PC-3 (cell line): ENCODE data around the gene MIB1. TPM values are rescaled to one million over a fixed set of nuclear protein-coding genes. Genes with fewer than 3 reads are reported as not detected.

ENCODE experiments used
- ATAC-seq: fragments of 200-7000 bp; cut with Tn5 transposase; 2 replicates; pipeline ENCODE4 v1.9.1; 2020; ENCODE audit warnings: mild to moderate bottlenecking, moderate library complexity
- BruUV-seq: library from RNA; stranded (reverse); fragments of 400-500 nt; replicated peaks from 2 replicates; lab custom pipeline; 2021; lab: Mats Ljungman, UMichigan
- CTCF ChIA-PET: fragments of 300-600 bp; sonication (Branson Sonifier 250); formaldehyde crosslinking; loops from one replicate; lab custom pipeline; 2022; ENCODE audit warnings: antibody characterized with exemption; lab: Charles Lee
- POLR2A ChIA-PET: fragments of 300-600 bp; sonication (Branson Sonifier 250); formaldehyde crosslinking; loops from one replicate; lab custom pipeline; 2022; ENCODE audit warnings: antibody characterized with exemption; ENCODE audit not compliant: unreplicated experiment; lab: Charles Lee
- DNase-seq: peaks from one replicate; pipeline ENCODE4 v3.0.0-alpha.2; 2015
- H2AFZ ChIP-seq: fragments of 300-600 bp; sonication (generic); 2 replicates; pipeline ENCODE4 v1.6.0; 2016; ENCODE audit warnings: antibody characterized with exemption, low read length
- H3F3A ChIP-seq: fragments of 300-600 bp; sonication (generic); one replicate; pipeline ENCODE4 v1.6.0; 2017; ENCODE audit warnings: antibody characterized with exemption, low read length, control low read depth, mild to moderate bottlenecking; ENCODE audit not compliant: unreplicated experiment
- H3K27ac ChIP-seq: fragments of 300-600 bp; sonication (generic); 2 replicates; pipeline ENCODE4 v1.5.1; 2016; ENCODE audit warnings: mild to moderate bottlenecking, low read length
- H3K27me3 ChIP-seq: fragments of 300-600 bp; sonication (generic); 2 replicates; pipeline ENCODE4 v1.6.1; 2016; ENCODE audit warnings: low read length, mixed read lengths
- H3K36me3 ChIP-seq: fragments of 300-600 bp; sonication (generic); 2 replicates; pipeline ENCODE4 v1.6.1; 2016; ENCODE audit warnings: low read depth, mixed run types, low read length, mixed read lengths
- H3K4me1 ChIP-seq: fragments of 300-600 bp; sonication (generic); 2 replicates; pipeline ENCODE4 v1.5.1; 2016; ENCODE audit warnings: low read length; ENCODE audit not compliant: insufficient read depth
- H3K4me2 ChIP-seq: fragments of 300-600 bp; sonication (generic); 2 replicates; pipeline ENCODE4 v1.6.0; 2016; ENCODE audit warnings: low read length
- H3K4me3 ChIP-seq: fragments of 300-600 bp; sonication (generic); 2 replicates; pipeline ENCODE4 v1.5.1; 2016; ENCODE audit warnings: mild to moderate bottlenecking, low read length, mixed read lengths
- H3K79me2 ChIP-seq: fragments of 300-600 bp; sonication (generic); 2 replicates; pipeline ENCODE4 v1.6.1; 2017; ENCODE audit warnings: low read length, mixed read lengths
- H3K9ac ChIP-seq: fragments of 300-600 bp; sonication (generic); 2 replicates; pipeline ENCODE4 v1.6.0; 2016; ENCODE audit warnings: mild to moderate bottlenecking, low read length
- H3K9me2 ChIP-seq: fragments of 300-600 bp; sonication (generic); replicated peaks from 2 replicates; pipeline ENCODE4 v1.6.1; 2016; ENCODE audit warnings: mixed run types, low read length, mixed read lengths
- H3K9me3 ChIP-seq: fragments of 300-600 bp; sonication (generic); 2 replicates; pipeline ENCODE4 v1.6.1; 2016; ENCODE audit warnings: low read length, mixed read lengths
- H4K20me1 ChIP-seq: fragments of 300-600 bp; sonication (generic); 2 replicates; pipeline ENCODE4 v1.6.1; 2016; ENCODE audit warnings: low read length, mixed read lengths
- CTCF ChIP-seq: fragments of 300-600 bp; sonication (generic); conservative IDR thresholded peaks from 2 replicates; pipeline ENCODE4 v1.5.1; 2017; ENCODE audit warnings: antibody characterized with exemption, low read depth, mild to moderate bottlenecking, low read length
- EZH2 ChIP-seq: fragments of 300-600 bp; sonication (generic); IDR thresholded peaks from one replicate; pipeline ENCODE4 v1.6.1; 2017; ENCODE audit warnings: antibody characterized with exemption, mild to moderate bottlenecking, low read length; ENCODE audit not compliant: unreplicated experiment
- EZH2phosphoT487 ChIP-seq: fragments of 300-600 bp; sonication (generic); IDR thresholded peaks from 2 replicates; pipeline ENCODE4 v1.6.1; 2018; ENCODE audit warnings: mild to moderate bottlenecking, antibody characterized with exemption, low read length, borderline replicate concordance
- intact Hi-C: fragments of 100-400 bp; cut with micrococcal nuclease; formaldehyde crosslinking; loops from 2 replicates; pipeline ENCODE4 v1.9.0; 2023
- total RNA-seq: library from RNA; depleted of rRNA; stranded (reverse); fragments of >200 nt; gene quantifications from 2 replicates; pipeline ENCODE4 v1.2.3, GENCODE V29; 2014

MIB1 gene
- total RNA-seq, 1 experiment from 2014 or later, result 25.1 TPM

- Histone ChIP-seq H3K4me3 (no peak overlapping the region), H3K79me2 (no peaks in the 10 kb centered on the region), H4K20me1 (no peaks in the 10 kb centered on the region), H3K4me2 (no peak overlapping the region), H3K9ac (no peak overlapping the region), H3F3A (no peaks in the 10 kb centered on the region), H3K4me1 (no peaks in the 10 kb centered on the region), H3K27me3 (no peaks in the 10 kb centered on the region), H3K9me3 (no peaks in the 10 kb centered on the region), H3K27ac (no peak overlapping the region), H3K36me3 (peaks cover 14% of the 10 kb centered on the region), H3K9me2 (no peaks in the 10 kb centered on the region), H2AFZ (no peak overlapping the region)
- POLR2A ChIA-PET, result no interaction called here
- BruUV-seq, result no TSS peak
- TF ChIP-seq EZH2 (no peak), CTCF (no peak), EZH2phosphoT487 (no peak)
- no peak for DNase-seq
- CTCF ChIA-PET, result no interaction called here
- ATAC-seq, result no peak
- intact Hi-C loops, result no loop called here
Measured at GRCh38 chr18:21841570-21841969, 101.0 kb downstream of the MIB1 start.

DNA sequence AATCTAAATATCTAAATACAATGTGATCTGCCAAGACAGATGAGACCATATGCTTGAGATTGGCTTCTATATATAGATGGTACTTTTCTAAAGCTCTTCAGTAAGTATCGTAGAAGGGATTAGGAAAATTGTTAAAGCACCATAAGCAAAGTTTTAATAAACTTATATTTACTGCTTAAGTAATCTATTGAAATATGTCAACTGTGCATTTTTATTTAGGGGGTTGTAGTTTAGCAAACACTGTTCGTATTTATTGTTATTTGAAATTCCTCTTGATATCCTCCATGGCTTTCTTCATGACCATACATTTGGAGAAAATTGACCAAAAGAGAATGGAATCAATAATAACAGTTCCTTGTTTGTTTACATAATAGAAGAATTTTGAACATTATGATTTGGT lies 102.7 kb downstream of the MIB1 start:
- Histone ChIP-seq H3K9me2 (no peaks in the 10 kb centered on the region), H3K4me2 (no peak overlapping the region), H3K36me3 (peaks cover 15% of the 10 kb centered on the region), H2AFZ (no peak overlapping the region), H3K9me3 (no peaks in the 10 kb centered on the region), H3K27ac (no peak overlapping the region), H3K4me3 (no peak overlapping the region), H3K4me1 (no peaks in the 10 kb centered on the region), H3K79me2 (no peaks in the 10 kb centered on the region), H4K20me1 (no peaks in the 10 kb centered on the region), H3F3A (no peaks in the 10 kb centered on the region), H3K27me3 (no peaks in the 10 kb centered on the region), H3K9ac (no peak overlapping the region)
- DNase-seq, result no peak
- ChIA-PET CTCF (no interaction called here), POLR2A (no interaction called here)
- no peak for TF ChIP-seq EZH2phosphoT487
- no peak for TF ChIP-seq EZH2
- no peak for TF ChIP-seq CTCF
- no TSS peak for BruUV-seq
- intact Hi-C loops, result no loop called here
- no peak for ATAC-seq

GRCh38 chr18:21851327-21851961 lies 110.9 kb downstream of the MIB1 start:
- TF ChIP-seq CTCF, result peak; percentile 47
- no peak for TF ChIP-seq EZH2phosphoT487
- no peak for TF ChIP-seq EZH2
- Histone ChIP-seq H3K27me3 (no peaks in the 10 kb centered on the region), H3K9me3 (no peaks in the 10 kb centered on the region), H3K4me2 (no peak overlapping the region), H3K4me3 (no peak overlapping the region), H3K27ac (no peak overlapping the region), H2AFZ (no peak overlapping the region), H4K20me1 (no peaks in the 10 kb centered on the region), H3K4me1 (no peaks in the 10 kb centered on the region), H3K9me2 (no peaks in the 10 kb centered on the region), H3K9ac (no peak overlapping the region), H3K79me2 (no peaks in the 10 kb centered on the region), H3F3A (no peaks in the 10 kb centered on the region), H3K36me3 (peaks cover 2% of the 10 kb centered on the region; the same call in 1 of the 2 replicates)
- peak; percentile 31 for DNase-seq
- ATAC-seq, result no peak; the same call in 1 of the 2 replicates
- ChIA-PET CTCF (no interaction called here), POLR2A (no interaction called here)
- no TSS peak for BruUV-seq
- intact Hi-C loops, result loop anchor here (2.0 to 5.0 kb wide), 2 partner anchors 34 to 219 kb away; no protein-coding TSS in a partner anchor
